ENCODE data around the gene KRT78. TPM values are rescaled to one million over a fixed set of nuclear protein-coding genes. Genes with fewer than 3 reads are reported as not detected.

The KRT78 gene
- total and polyA plus RNA-seq, 2 of the 13 experiments (the other 11 are each of a cell fraction or from before 2014, with no cell fraction given): not detected

- TF ChIP-seq, protein P1, sequence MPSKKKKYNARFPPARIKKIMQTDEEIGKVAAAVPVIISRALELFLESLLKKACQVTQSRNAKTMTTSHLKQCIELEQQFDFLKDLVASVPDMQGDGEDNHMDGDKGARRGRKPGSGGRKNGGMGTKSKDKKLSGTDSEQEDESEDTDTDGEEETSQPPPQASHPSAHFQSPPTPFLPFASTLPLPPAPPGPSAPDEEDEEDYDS (CRISPR knock-in tag; IDR thresholded peaks at IDR 0.05): no peak
- TF ChIP-seq GMEB2 (CRISPR knock-in tag; IDR thresholded peaks at IDR 0.05; ENCODE audit: low read depth) (no peak), ZBTB20 (CRISPR knock-in tag; IDR thresholded peaks at IDR 0.05; ENCODE audit: borderline replicate concordance, low read depth) (no peak), ZNF30 (CRISPR knock-in tag; IDR thresholded peaks at IDR 0.05) (no peak), ERF (CRISPR knock-in tag; IDR thresholded peaks at IDR 0.05) (no peak), HMGA1 (CRISPR knock-in tag; conservative IDR thresholded peaks at IDR 0.05) (no peak), PHB2 (IDR thresholded peaks at IDR 0.05; ENCODE audit: partially characterized antibody) (no peak), RFXAP (CRISPR knock-in tag; IDR thresholded peaks at IDR 0.05; ENCODE audit: borderline replicate concordance) (0 out of 2 replicates have a peak, but pooled peaks have one; percentile 46), BRD4 (CRISPR knock-in tag; IDR thresholded peaks at IDR 0.05) (peak; percentile 62), ZNF136 (CRISPR knock-in tag; IDR thresholded peaks at IDR 0.05; ENCODE audit: low read depth) (peak; percentile 11; the same call in 1 of the 2 replicates), HOXD1 (CRISPR knock-in tag; IDR thresholded peaks at IDR 0.05) (0 out of 2 replicates have a peak, but pooled peaks have one; percentile 17), KAT8 (CRISPR knock-in tag; IDR thresholded peaks at IDR 0.05) (peak; percentile 27; the same call in 1 of the 2 replicates), NAIF1 (CRISPR knock-in tag; IDR thresholded peaks at IDR 0.05; ENCODE audit: borderline replicate concordance) (no peak), NFYC (CRISPR knock-in tag; IDR thresholded peaks at IDR 0.05) (no peak), ZNF350 (CRISPR knock-in tag; IDR thresholded peaks at IDR 0.05; ENCODE audit: borderline replicate concordance, low read depth) (no peak), CERS6 (CRISPR knock-in tag; IDR thresholded peaks at IDR 0.05) (no peak), ZFP1 (CRISPR knock-in tag; IDR thresholded peaks at IDR 0.05) (0 out of 2 replicates have a peak, but pooled peaks have one; percentile 23), PHF5A (CRISPR knock-in tag; IDR thresholded peaks at IDR 0.05; ENCODE audit: low read depth, unreplicated experiment) (no peak), ZHX1 (CRISPR knock-in tag; IDR thresholded peaks at IDR 0.05; ENCODE audit: low read depth) (no peak), ZNF33B (CRISPR knock-in tag; IDR thresholded peaks at IDR 0.05) (no peak)
- TF ChIP-seq, protein P2, sequence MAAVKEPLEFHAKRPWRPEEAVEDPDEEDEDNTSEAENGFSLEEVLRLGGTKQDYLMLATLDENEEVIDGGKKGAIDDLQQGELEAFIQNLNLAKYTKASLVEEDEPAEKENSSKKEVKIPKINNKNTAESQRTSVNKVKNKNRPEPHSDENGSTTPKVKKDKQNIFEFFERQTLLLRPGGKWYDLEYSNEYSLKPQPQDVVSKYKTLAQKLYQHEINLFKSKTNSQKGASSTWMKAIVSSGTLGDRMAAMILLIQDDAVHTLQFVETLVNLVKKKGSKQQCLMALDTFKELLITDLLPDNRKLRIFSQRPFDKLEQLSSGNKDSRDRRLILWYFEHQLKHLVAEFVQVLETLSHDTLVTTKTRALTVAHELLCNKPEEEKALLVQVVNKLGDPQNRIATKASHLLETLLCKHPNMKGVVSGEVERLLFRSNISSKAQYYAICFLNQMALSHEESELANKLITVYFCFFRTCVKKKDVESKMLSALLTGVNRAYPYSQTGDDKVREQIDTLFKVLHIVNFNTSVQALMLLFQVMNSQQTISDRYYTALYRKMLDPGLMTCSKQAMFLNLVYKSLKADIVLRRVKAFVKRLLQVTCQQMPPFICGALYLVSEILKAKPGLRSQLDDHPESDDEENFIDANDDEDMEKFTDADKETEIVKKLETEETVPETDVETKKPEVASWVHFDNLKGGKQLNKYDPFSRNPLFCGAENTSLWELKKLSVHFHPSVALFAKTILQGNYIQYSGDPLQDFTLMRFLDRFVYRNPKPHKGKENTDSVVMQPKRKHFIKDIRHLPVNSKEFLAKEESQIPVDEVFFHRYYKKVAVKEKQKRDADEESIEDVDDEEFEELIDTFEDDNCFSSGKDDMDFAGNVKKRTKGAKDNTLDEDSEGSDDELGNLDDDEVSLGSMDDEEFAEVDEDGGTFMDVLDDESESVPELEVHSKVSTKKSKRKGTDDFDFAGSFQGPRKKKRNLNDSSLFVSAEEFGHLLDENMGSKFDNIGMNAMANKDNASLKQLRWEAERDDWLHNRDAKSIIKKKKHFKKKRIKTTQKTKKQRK (IDR thresholded peaks at IDR 0.05; ENCODE audit: low read length): no peak
Observed at GRCh38 chr12:52879394-52880351, 30.9 kb upstream of the KRT78 start (continued).
